HCEC 1CT (cell line): ENCODE data around the gene KIAA0040.

Source experiments
- DNase-seq: peaks from one replicate; pipeline ENCODE4 v3.0.0-alpha.2; 2017

KIAA0040 gene

GRCh38 chr1:175200678-175201521 lies 8.3 kb upstream of the KIAA0040 start:
- no peak for DNase-seq

GRCh38 chr1:175198332-175198731 lies 5.8 kb upstream of the KIAA0040 start:
- no peak for DNase-seq

GRCh38 chr1:175197531-175197930 lies 5.0 kb upstream of the KIAA0040 start:
- no peak for DNase-seq

GRCh38 chr1:175195798-175196197 lies 3.2 kb upstream of the KIAA0040 start:
- DNase-seq = no peak

GRCh38 chr1:175195281-175195680 lies 2.7 kb upstream of the KIAA0040 start:
- no peak for DNase-seq

GRCh38 chr1:175193527-175193910 lies 943 bp upstream of the KIAA0040 start:
- no peak for DNase-seq

GRCh38 chr1:175192111-175192629 lies 406 bp downstream of the KIAA0040 start:
- DNase-seq = no peak

GRCh38 chr1:175191659-175192058 lies 917 bp downstream of the KIAA0040 start:
- no peak for DNase-seq

- DNase-seq = no peak
Measured at GRCh38 chr1:175188936-175189335, 3.6 kb downstream of the KIAA0040 start.

- DNase-seq = no peak
Measured at GRCh38 chr1:175186433-175187160, 6.0 kb downstream of the KIAA0040 start.

GRCh38 chr1:175185903-175186302 lies 6.7 kb downstream of the KIAA0040 start:
- DNase-seq = no peak

- DNase-seq = no peak
Measured at GRCh38 chr1:175183586-175183985, 9.0 kb downstream of the KIAA0040 start.

- no peak for DNase-seq
Measured at GRCh38 chr1:175182201-175182746, 10.3 kb downstream of the KIAA0040 start.

- no peak for DNase-seq
Measured at GRCh38 chr1:175179837-175180590, 12.6 kb downstream of the KIAA0040 start.

- no peak for DNase-seq
Measured at GRCh38 chr1:175178456-175178855, 14.1 kb downstream of the KIAA0040 start.

- no peak for DNase-seq
Measured at GRCh38 chr1:175178056-175178455, 14.5 kb downstream of the KIAA0040 start.

GRCh38 chr1:175176246-175176645 lies 16.3 kb downstream of the KIAA0040 start:
- DNase-seq = no peak

GRCh38 chr1:175174309-175175102 lies 18.1 kb downstream of the KIAA0040 start:
- DNase-seq = no peak

- no peak for DNase-seq
Measured at GRCh38 chr1:175173531-175173930, 19.0 kb downstream of the KIAA0040 start.

- DNase-seq = no peak
Measured at GRCh38 chr1:175172503-175172902, 20.1 kb downstream of the KIAA0040 start.

- no peak for DNase-seq
Measured at GRCh38 chr1:175171036-175171913, 21.3 kb downstream of the KIAA0040 start.
